Measurements from ENCODE around the gene ASPSCR1. TPM values are rescaled to one million over a fixed set of nuclear protein-coding genes. Genes with fewer than 3 reads are reported as not detected.

The ASPSCR1 gene, protein sequence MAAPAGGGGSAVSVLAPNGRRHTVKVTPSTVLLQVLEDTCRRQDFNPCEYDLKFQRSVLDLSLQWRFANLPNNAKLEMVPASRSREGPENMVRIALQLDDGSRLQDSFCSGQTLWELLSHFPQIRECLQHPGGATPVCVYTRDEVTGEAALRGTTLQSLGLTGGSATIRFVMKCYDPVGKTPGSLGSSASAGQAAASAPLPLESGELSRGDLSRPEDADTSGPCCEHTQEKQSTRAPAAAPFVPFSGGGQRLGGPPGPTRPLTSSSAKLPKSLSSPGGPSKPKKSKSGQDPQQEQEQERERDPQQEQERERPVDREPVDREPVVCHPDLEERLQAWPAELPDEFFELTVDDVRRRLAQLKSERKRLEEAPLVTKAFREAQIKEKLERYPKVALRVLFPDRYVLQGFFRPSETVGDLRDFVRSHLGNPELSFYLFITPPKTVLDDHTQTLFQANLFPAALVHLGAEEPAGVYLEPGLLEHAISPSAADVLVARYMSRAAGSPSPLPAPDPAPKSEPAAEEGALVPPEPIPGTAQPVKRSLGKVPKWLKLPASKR
- 10 to 100 TPM; 17.9 to 25.6 (median 21.6) TPM for total RNA-seq

DNA sequence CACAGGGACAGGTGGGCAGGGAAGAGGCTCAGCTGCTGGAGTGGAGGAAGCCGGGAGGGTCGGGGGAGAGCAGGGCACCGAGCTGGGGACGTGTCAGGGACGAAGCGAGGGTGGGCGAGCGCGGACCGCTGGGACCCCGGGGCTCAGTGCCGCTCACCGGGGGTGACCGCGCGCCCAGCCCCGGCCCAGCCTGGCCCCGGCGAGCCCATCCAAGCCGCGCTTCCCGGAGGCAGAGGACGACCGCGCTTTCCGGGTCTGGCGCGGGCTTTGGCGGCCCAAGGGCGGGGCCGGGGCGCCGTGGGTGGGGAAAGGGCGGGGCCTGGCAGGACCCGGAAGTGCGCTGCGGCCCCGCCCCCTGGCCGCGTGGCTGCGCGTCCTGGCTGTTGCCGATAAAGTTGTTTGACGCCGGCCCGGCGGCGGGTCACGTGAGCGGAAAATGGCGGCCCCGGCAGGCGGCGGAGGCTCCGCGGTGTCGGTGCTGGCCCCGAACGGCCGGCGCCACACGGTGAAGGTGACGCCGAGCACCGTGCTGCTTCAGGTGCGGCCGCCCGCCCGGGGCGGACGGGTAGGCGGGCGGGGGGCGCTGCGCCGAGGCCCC is at the start of gene ASPSCR1:
Gene ASPSCR1, plus strand, starts transcription at position 419 of the 598 bp plus-strand sequence. Its CDS starts 18 bp downstream, at position 437.
- TF ChIP-seq, protein P1, sequence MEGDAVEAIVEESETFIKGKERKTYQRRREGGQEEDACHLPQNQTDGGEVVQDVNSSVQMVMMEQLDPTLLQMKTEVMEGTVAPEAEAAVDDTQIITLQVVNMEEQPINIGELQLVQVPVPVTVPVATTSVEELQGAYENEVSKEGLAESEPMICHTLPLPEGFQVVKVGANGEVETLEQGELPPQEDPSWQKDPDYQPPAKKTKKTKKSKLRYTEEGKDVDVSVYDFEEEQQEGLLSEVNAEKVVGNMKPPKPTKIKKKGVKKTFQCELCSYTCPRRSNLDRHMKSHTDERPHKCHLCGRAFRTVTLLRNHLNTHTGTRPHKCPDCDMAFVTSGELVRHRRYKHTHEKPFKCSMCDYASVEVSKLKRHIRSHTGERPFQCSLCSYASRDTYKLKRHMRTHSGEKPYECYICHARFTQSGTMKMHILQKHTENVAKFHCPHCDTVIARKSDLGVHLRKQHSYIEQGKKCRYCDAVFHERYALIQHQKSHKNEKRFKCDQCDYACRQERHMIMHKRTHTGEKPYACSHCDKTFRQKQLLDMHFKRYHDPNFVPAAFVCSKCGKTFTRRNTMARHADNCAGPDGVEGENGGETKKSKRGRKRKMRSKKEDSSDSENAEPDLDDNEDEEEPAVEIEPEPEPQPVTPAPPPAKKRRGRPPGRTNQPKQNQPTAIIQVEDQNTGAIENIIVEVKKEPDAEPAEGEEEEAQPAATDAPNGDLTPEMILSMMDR (IDR thresholded peaks at IDR 0.05), result no peak
- TF ChIP-seq POLR2AphosphoS5 (IDR thresholded peaks at IDR 0.05) (peak in 2 of 3 donors; percentile 12 to 46), POLR2A (IDR thresholded peaks at IDR 0.05) (peak; percentile 55 to 60), EP300 (IDR thresholded peaks at IDR 0.05) (no peak)
- no peaks in the 10 kb centered on the region for H3K27me3 ChIP-seq
- peak within 1 kb of the TSS; percentile 79 for H3K4me3 ChIP-seq
- peaks cover 20% of the 10 kb centered on the region for H3K4me1 ChIP-seq
- H3K36me3 ChIP-seq, result peaks cover 9% of the 10 kb centered on the region
- 2% methylated on average over 15 of the region's 76 CpGs for WGBS
- DNase-seq (ENCODE audit: low spot score in 2 of 2), result peak; percentile 93
- H3K27ac ChIP-seq, result peak within 1 kb of the TSS; percentile 93
- no peaks in the 10 kb centered on the region for H3K9me3 ChIP-seq

DNA sequence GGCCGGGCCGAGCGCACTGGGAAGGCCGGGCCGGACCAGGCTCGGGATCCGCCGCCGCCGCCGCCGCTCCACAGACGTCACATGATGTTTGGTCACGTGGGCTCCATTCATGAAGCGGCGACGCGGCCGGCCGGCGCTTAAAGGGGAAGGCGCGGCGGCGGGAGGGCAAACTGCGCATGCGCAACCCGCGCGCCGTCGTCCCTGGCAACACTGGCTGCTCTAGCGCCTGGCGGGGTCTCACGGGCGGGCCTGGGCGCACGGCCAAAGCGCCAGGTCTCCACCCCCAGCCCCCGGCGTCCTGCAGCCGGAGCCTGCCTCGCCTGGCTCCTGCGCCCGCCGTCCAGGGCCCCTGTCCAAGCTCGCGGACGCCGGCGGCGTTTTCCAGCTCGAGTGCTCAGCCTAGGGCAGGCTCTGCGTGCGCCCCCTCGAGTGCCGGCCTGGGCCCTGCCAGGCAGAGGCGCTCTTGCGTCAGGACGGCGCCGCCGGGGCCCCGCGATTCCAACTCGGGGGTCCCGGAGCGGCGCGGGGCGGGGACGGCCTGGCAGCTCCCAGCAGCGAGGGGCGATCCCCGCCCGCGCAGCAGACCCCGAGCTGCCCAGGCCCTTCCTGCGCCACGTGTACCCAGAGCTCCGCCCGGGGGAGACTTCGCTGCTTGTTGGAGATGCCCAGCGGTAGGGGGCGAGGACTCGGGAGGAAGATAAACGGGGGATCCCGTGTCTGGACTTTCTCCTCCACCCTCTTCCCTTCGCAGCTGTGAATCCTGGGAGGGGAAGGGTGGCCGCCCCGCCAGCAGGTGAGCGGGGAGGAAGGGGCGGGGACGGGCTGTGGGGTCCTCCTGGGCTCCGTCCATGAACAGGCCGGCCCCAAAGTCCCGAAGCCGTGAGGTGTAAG is 49.5 kb upstream of the ASPSCR1 start, which contains the start of gene MAFG:
Gene MAFG, minus strand, starts transcription at position 83 of the 891 bp plus-strand sequence. CDS start 4,550 bp downstream, outside the sequence.
- Histone ChIP-seq H3K9me3 (no peaks in the 10 kb centered on the region), H3K27ac (peak within 1 kb of the TSS; percentile 92), H3K4me3 (peak within 1 kb of the TSS; percentile 87), H3K4me1 (peaks cover 61% of the 10 kb centered on the region), H3K27me3 (no peaks in the 10 kb centered on the region), H3K36me3 (no peaks in the 10 kb centered on the region)
- under 1% methylated on average over 43 of the region's 98 CpGs for WGBS
- TF ChIP-seq POLR2A (IDR thresholded peaks at IDR 0.05), result peak in 1 of 2 donors; percentile 58
- no peak for TF ChIP-seq EP300 (IDR thresholded peaks at IDR 0.05)
- peak in 1 of 3 donors; percentile 30 for TF ChIP-seq POLR2AphosphoS5 (IDR thresholded peaks at IDR 0.05)
- TF ChIP-seq, protein P1 (IDR thresholded peaks at IDR 0.05), result no peak
- DNase-seq (ENCODE audit: low spot score in 2 of 2), result peak; percentile 93 to 96

DNA sequence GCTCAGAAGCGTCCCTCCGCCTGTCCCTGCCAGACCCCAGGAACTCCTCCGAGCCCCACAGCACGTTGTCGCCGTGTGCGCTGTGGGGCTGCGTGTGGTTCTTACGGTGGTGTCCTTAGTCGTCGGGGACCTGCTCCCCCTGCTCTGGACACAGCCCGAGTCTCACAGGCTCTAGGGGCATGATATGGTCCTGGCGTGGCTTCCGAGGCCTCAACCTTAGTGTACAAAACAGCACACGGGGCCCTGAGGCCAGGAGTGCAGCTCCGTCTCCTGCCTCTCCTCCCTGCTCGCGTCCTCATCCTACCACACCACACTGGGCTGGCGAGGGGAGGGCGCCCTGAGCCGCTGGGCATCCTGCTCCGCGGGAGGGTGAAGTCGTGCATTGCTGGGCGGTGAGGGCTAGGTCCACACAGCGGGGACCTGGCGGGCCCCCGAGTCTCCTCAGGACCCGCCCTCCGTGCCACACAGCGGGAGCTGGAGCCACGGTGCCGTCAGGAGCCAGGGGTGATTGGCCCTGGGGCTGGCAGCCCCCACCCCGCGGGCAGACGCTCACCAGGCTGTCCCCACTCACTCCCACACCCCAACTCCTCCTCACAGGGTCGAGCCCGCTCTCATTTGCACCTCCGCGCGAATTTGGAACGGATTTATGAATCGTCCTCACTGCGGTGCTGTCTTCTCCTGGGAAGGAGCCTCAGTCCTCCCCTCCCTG is 48.7 kb upstream of the ASPSCR1 start:
- H3K4me3 ChIP-seq, result peak overlapping the region; percentile 87
- no peaks in the 10 kb centered on the region for H3K9me3 ChIP-seq
- peak overlapping the region; percentile 92 for H3K27ac ChIP-seq
- H3K27me3 ChIP-seq, result no peaks in the 10 kb centered on the region
- 32% methylated on average over 25 of the region's 44 CpGs for WGBS
- no peaks in the 10 kb centered on the region for H3K36me3 ChIP-seq
- TF ChIP-seq EP300 (IDR thresholded peaks at IDR 0.05) (no peak), POLR2A (IDR thresholded peaks at IDR 0.05) (no peak), POLR2AphosphoS5 (IDR thresholded peaks at IDR 0.05) (no peak)
- TF ChIP-seq, protein P1 (IDR thresholded peaks at IDR 0.05), result no peak
- no peak for DNase-seq (ENCODE audit: low spot score in 2 of 2)
- H3K4me1 ChIP-seq, result peaks cover 53% of the 10 kb centered on the region

DNA sequence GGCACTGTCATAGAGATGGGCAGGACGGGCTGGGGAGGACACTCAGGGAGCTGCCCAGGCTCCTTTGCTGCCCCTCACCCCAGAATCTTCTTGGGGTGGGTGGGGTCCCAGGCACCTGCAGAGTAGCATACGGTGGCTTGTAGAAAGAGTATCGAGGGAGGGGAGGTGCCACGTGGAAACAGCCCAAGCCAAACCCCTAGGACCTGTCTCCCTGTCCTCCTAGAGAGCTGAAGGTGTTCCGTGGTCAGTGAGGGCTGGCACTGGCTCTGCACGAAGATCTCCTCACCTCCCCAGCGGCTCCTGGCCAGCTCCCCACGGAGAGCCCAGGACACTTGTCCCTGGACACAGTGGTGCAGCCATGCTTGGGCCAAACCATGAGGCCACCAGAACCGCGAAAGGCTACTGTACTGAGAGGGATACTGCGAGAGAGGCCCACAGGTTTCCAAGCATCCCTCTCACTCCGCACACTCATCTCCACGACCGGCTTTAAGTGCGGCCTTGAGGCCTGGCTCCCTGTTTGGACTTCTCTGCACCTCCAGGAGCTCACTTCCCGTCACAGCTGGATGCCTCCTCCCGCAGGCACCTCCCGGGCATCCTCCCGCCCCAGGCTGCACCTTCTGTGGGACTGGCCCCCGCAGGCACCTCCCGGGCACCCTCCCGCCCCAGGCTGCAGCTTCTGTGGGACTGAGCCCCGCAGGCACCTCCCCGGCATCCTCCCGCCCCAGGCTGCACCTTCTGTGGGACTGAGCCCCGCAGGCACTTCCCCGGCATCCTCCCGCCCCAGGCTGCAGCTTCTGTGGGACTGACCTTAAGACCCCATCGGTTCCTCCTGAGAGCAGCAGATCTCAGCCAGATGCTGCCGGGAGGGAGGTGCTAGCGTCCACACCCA is 47.9 kb upstream of the ASPSCR1 start:
- Histone ChIP-seq H3K4me3 (no peak overlapping the region), H3K27me3 (no peaks in the 10 kb centered on the region), H3K36me3 (no peaks in the 10 kb centered on the region), H3K27ac (no peak overlapping the region), H3K4me1 (peaks cover 45% of the 10 kb centered on the region), H3K9me3 (no peaks in the 10 kb centered on the region)
- TF ChIP-seq, protein P1 (IDR thresholded peaks at IDR 0.05), result no peak
- no peak for TF ChIP-seq EP300 (IDR thresholded peaks at IDR 0.05)
- TF ChIP-seq POLR2AphosphoS5 (IDR thresholded peaks at IDR 0.05), result no peak
- TF ChIP-seq POLR2A (IDR thresholded peaks at IDR 0.05), result no peak
- WGBS, result 81% methylated on average over 24 of the region's 31 CpGs
- DNase-seq (ENCODE audit: low spot score in 2 of 2), result no peak
